ENCODE results near the gene STRA6. TPM values are rescaled to one million over a fixed set of nuclear protein-coding genes. Genes with fewer than 3 reads are reported as not detected.
A peak's percentile ranks its signal among the peaks of the same experiment; 100 is the strongest.

The STRA6 gene
- total and polyA plus RNA-seq, 2 donors (not counting 1 experiment from before 2014, with no cell fraction given), result not detected

GRCh38 chr15:74135041-74135565, 67.5 kb downstream of the STRA6 start:
- H3K27me3 ChIP-seq (replicated peaks in 1 of 4; ENCODE audit: control extremely low read depth in 1 of 4, control insufficient read depth in 3 of 4, insufficient read depth in 4 of 4, low read length in 3 of 4), result peaks cover 0 to 84% (median 57%) of the 10 kb centered on the region in 4 experiments
- H3K79me2 ChIP-seq (ENCODE audit: control insufficient read depth, insufficient read depth, low read length), result no peaks in the 10 kb centered on the region
- H4K20me1 ChIP-seq (ENCODE audit: control insufficient read depth, insufficient read depth, low read length, poor library complexity, severe bottlenecking), result no peaks in the 10 kb centered on the region
- H2AFZ ChIP-seq (ENCODE audit: insufficient read depth, low read depth, low read length, poor library complexity, severe bottlenecking), result no peak overlapping the region
- H3K9me3 Mint-ChIP-seq (ENCODE audit: insufficient read depth), result no peaks in the 10 kb centered on the region
- CTCF ChIA-PET, result interaction anchor here (1.5 to 1.9 kb wide), 2 partner anchors 13 to 162 kb away, joined by 4 read pairs; no protein-coding TSS in a partner anchor
- intact Hi-C loops (cut with micrococcal nuclease), result no loop called here
- H3K27ac ChIP-seq (ENCODE audit: low read length in 2 of 2), result no peak overlapping the region
- no peaks in the 10 kb centered on the region for H3K36me3 ChIP-seq (replicated peaks in 1 of 2; ENCODE audit: control extremely low read depth in 1 of 2, control insufficient read depth in 1 of 2, extremely low read depth in 1 of 2, insufficient read depth in 2 of 2, low read length in 1 of 2)
- H3K4me1 Mint-ChIP-seq, result peaks cover 43% of the 10 kb centered on the region
- H3K27ac Mint-ChIP-seq, result peak overlapping the region; percentile 65
- H3K4me2 ChIP-seq (replicated peaks; ENCODE audit: low read depth, low read length, poor library complexity, severe bottlenecking), result peak overlapping the region; percentile 51
- peak overlapping the region; percentile 75 for H3K4me3 Mint-ChIP-seq
- no peak for DNase-seq
- no peak for ATAC-seq (ENCODE audit: low read depth)
- peaks cover 78% of the 10 kb centered on the region for H3K27me3 Mint-ChIP-seq
- peaks cover 0 to 60% (median 12%) of the 10 kb centered on the region in 3 donors for H3K9me3 ChIP-seq (ENCODE audit: control extremely low read depth in 1 of 3, control insufficient read depth in 2 of 3, insufficient read depth in 1 of 3, low read length in 2 of 3)
- no peak overlapping the region for H3K4me3 ChIP-seq (ENCODE audit: control extremely low read depth in 1 of 5, extremely low read depth in 1 of 5, insufficient read depth in 1 of 5, low read depth in 2 of 5, low read length in 4 of 5)
- H3K4me1 ChIP-seq (ENCODE audit: control insufficient read depth in 2 of 2, insufficient read depth in 2 of 2, low read length in 2 of 2), result peaks cover 54 to 59% of the 10 kb centered on the region in 2 donors
- TF ChIP-seq CTCF (IDR thresholded peaks at IDR 0.05), result no peak
- TF ChIP-seq EZH2 (IDR thresholded peaks at IDR 0.05; ENCODE audit: borderline replicate concordance, insufficient read depth, low read depth, low read length, poor library complexity, severe bottlenecking), result no peak
- POLR2A ChIA-PET, result no interaction called here
- 19% methylated on average over 22 of the region's 27 CpGs for WGBS (ENCODE audit: insufficient coverage)
- no peak overlapping the region for H3K9ac ChIP-seq (ENCODE audit: low read length)

- TF ChIP-seq EZH2 (IDR thresholded peaks at IDR 0.05; ENCODE audit: borderline replicate concordance, insufficient read depth, low read depth, low read length, poor library complexity, severe bottlenecking), result no peak
- peak; percentile 38 for TF ChIP-seq CTCF (IDR thresholded peaks at IDR 0.05)
- no peak overlapping the region for H3K27ac ChIP-seq (ENCODE audit: low read length in 2 of 2)
- ATAC-seq (ENCODE audit: low read depth) (peak; percentile 43), DNase-seq (peak; percentile 73)
- Mint-ChIP-seq H3K27ac (peak overlapping the region; percentile 75), H3K4me3 (peak overlapping the region; percentile 75), H3K9me3 (ENCODE audit: insufficient read depth) (no peaks in the 10 kb centered on the region), H3K27me3 (peaks cover 79% of the 10 kb centered on the region), H3K4me1 (peaks cover 49% of the 10 kb centered on the region)
- H2AFZ ChIP-seq (ENCODE audit: insufficient read depth, low read depth, low read length, poor library complexity, severe bottlenecking), result no peak overlapping the region
- intact Hi-C loops (cut with micrococcal nuclease), result loop anchor here (1.0 kb wide), 1 partner anchor 161 kb away; no protein-coding TSS in a partner anchor
- H3K4me3 ChIP-seq (ENCODE audit: control extremely low read depth in 1 of 5, extremely low read depth in 1 of 5, insufficient read depth in 1 of 5, low read depth in 2 of 5, low read length in 4 of 5), result no peak overlapping the region
- WGBS (ENCODE audit: insufficient coverage), result 14% methylated on average over 53 of the region's 53 CpGs
- H3K79me2 ChIP-seq (ENCODE audit: control insufficient read depth, insufficient read depth, low read length), result no peaks in the 10 kb centered on the region
- H3K4me1 ChIP-seq (ENCODE audit: control insufficient read depth in 2 of 2, insufficient read depth in 2 of 2, low read length in 2 of 2), result peaks cover 60 to 64% of the 10 kb centered on the region in 2 donors
- peaks cover 0 to 85% (median 60%) of the 10 kb centered on the region in 4 experiments for H3K27me3 ChIP-seq (replicated peaks in 1 of 4; ENCODE audit: control extremely low read depth in 1 of 4, control insufficient read depth in 3 of 4, insufficient read depth in 4 of 4, low read length in 3 of 4)
- peak overlapping the region; percentile 51 for H3K4me2 ChIP-seq (replicated peaks; ENCODE audit: low read depth, low read length, poor library complexity, severe bottlenecking)
- no peaks in the 10 kb centered on the region for H4K20me1 ChIP-seq (ENCODE audit: control insufficient read depth, insufficient read depth, low read length, poor library complexity, severe bottlenecking)
- ChIA-PET CTCF (interaction anchor here (1.0 to 1.9 kb wide), 4 partner anchors 9 to 161 kb away, joined by 3 to 4 read pairs (median 4); no protein-coding TSS in a partner anchor), POLR2A (no interaction called here)
- no peaks in the 10 kb centered on the region for H3K36me3 ChIP-seq (replicated peaks in 1 of 2; ENCODE audit: control extremely low read depth in 1 of 2, control insufficient read depth in 1 of 2, extremely low read depth in 1 of 2, insufficient read depth in 2 of 2, low read length in 1 of 2)
- H3K9ac ChIP-seq (ENCODE audit: low read length), result no peak overlapping the region
- H3K9me3 ChIP-seq (ENCODE audit: control extremely low read depth in 1 of 3, control insufficient read depth in 2 of 3, insufficient read depth in 1 of 3, low read length in 2 of 3), result peaks cover 0 to 65% (median 12%) of the 10 kb centered on the region in 3 donors
Measured at GRCh38 chr15:74134387-74135027, 68.1 kb downstream of the STRA6 start.
